NB4 (cell line): ENCODE measurements around the gene SLAMF6.
"Not testable (repeated sequence)": the region's sequence is repeated elsewhere in the genome, so short reads cannot be mapped to it uniquely, and the experiment has no call there.

Experiments
- POLR2A ChIP-seq: IDR thresholded peaks from 2 replicates; pipeline ENCODE4 v1.6.1; 2011; ENCODE audit warnings: mild to moderate bottlenecking; ENCODE audit not compliant: insufficient read length; ENCODE audit errors: extremely low read depth
- TF ChIP-seq, protein P1 (sequence below): IDR thresholded peaks from one replicate; pipeline ENCODE4 v1.5.1; 2012; ENCODE audit warnings: low read depth, low read length
- TF ChIP-seq, protein P2 (sequence below): IDR thresholded peaks from 2 replicates; pipeline ENCODE4 v1.6.1; 2011; ENCODE audit warnings: low read depth, low read length

DNA sequence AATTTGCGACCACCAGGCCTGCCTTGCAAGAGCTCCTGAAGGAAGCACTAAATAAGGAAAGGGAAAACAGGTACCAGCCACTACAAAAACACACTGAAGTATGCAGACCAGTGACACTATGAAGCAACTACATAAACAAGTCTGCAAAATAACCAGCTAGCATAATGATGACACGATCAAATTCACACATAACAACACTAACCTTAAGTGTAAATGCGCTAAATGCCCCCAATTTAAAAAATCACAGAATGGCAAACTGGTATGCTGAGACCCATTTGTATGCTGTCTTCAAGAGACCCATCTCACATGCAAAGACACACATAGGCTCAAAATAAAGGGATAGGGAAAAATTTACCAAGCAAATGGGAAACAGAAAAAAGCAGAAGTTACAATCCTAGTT lies 36.4 kb upstream of the SLAMF6 start:
- TF ChIP-seq, protein P1, sequence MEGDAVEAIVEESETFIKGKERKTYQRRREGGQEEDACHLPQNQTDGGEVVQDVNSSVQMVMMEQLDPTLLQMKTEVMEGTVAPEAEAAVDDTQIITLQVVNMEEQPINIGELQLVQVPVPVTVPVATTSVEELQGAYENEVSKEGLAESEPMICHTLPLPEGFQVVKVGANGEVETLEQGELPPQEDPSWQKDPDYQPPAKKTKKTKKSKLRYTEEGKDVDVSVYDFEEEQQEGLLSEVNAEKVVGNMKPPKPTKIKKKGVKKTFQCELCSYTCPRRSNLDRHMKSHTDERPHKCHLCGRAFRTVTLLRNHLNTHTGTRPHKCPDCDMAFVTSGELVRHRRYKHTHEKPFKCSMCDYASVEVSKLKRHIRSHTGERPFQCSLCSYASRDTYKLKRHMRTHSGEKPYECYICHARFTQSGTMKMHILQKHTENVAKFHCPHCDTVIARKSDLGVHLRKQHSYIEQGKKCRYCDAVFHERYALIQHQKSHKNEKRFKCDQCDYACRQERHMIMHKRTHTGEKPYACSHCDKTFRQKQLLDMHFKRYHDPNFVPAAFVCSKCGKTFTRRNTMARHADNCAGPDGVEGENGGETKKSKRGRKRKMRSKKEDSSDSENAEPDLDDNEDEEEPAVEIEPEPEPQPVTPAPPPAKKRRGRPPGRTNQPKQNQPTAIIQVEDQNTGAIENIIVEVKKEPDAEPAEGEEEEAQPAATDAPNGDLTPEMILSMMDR, result not testable (repeated sequence)
- TF ChIP-seq, protein P2, sequence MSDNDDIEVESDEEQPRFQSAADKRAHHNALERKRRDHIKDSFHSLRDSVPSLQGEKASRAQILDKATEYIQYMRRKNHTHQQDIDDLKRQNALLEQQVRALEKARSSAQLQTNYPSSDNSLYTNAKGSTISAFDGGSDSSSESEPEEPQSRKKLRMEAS, result not testable (repeated sequence)
- TF ChIP-seq POLR2A, result not testable (repeated sequence)
